ENCODE results near the gene NENF. TPM values are rescaled to one million over a fixed set of nuclear protein-coding genes. Genes with fewer than 3 reads are reported as not detected.

The NENF gene
- total and polyA plus RNA-seq, 3 donors from 2014 or later, result 33.9 to 54.6 (median 41.6) TPM

GRCh38 chr1:212470059-212470458, 37.3 kb downstream of the NENF start:
- H3K9me3 ChIP-seq, result no peaks in the 10 kb centered on the region
- H3K4me1 ChIP-seq, result no peaks in the 10 kb centered on the region
- TF ChIP-seq POLR2A (IDR thresholded peaks at IDR 0.05) (no peak), CTCF (IDR thresholded peaks at IDR 0.05) (no peak)
- H3K27me3 ChIP-seq, result no peaks in the 10 kb centered on the region
- H3K27ac ChIP-seq, result peak overlapping the region in 1 of 2 donors; percentile 78
- no peak overlapping the region for H3K4me3 ChIP-seq
- peak; percentile 89 for DNase-seq
- H3K36me3 ChIP-seq (ENCODE audit: low read depth, missing control alignments), result no peaks in the 10 kb centered on the region
- 52 to 55% methylated on average over 8 to 15 of the region's 15 CpGs for WGBS, 2 donors
- intact Hi-C loops (cut with DNase I; ENCODE audit: low total_unique reads), result no loop called here

- no peak overlapping the region for H3K4me3 ChIP-seq
- H3K36me3 ChIP-seq (ENCODE audit: low read depth, missing control alignments), result no peaks in the 10 kb centered on the region
- intact Hi-C loops (cut with DNase I; ENCODE audit: low total_unique reads), result no loop called here
- no peak for DNase-seq
- H3K27ac ChIP-seq, result no peak overlapping the region
- H3K27me3 ChIP-seq, result no peaks in the 10 kb centered on the region
- no peak for TF ChIP-seq CTCF (IDR thresholded peaks at IDR 0.05)
- no peak for TF ChIP-seq POLR2A (IDR thresholded peaks at IDR 0.05)
- WGBS, 2 donors, result 93 to 96% methylated on average over 2 to 3 of the region's 3 CpGs
- no peaks in the 10 kb centered on the region for H3K9me3 ChIP-seq
- H3K4me1 ChIP-seq, result no peaks in the 10 kb centered on the region
Observed at GRCh38 chr1:212471286-212471685, 38.6 kb downstream of the NENF start.

GRCh38 chr1:212471891-212472675, 39.4 kb downstream of the NENF start:
- TF ChIP-seq CTCF (IDR thresholded peaks at IDR 0.05) (no peak), POLR2A (IDR thresholded peaks at IDR 0.05) (no peak)
- intact Hi-C loops (cut with DNase I; ENCODE audit: low total_unique reads), result no loop called here
- no peaks in the 10 kb centered on the region for H3K9me3 ChIP-seq
- no peak for DNase-seq
- H3K27ac ChIP-seq, result no peak overlapping the region
- WGBS, 2 donors, result 93 to 98% methylated on average over 13 to 17 of the region's 17 CpGs
- no peak overlapping the region for H3K4me3 ChIP-seq
- H3K4me1 ChIP-seq, result no peaks in the 10 kb centered on the region
- H3K27me3 ChIP-seq, result no peaks in the 10 kb centered on the region
- no peaks in the 10 kb centered on the region for H3K36me3 ChIP-seq (ENCODE audit: low read depth, missing control alignments)

GRCh38 chr1:212473729-212474128, 41.0 kb downstream of the NENF start:
- H3K27ac ChIP-seq, result no peak overlapping the region
- WGBS, 2 donors, result 95 to 98% methylated on average over 9 of the region's 9 CpGs

More at GRCh38 chr1:212473729-212474128, 41.0 kb downstream of the NENF start:
- TF ChIP-seq POLR2A (IDR thresholded peaks at IDR 0.05), result no peak
- TF ChIP-seq CTCF (IDR thresholded peaks at IDR 0.05), result no peak
- intact Hi-C loops (cut with DNase I; ENCODE audit: low total_unique reads), result no loop called here
- Histone ChIP-seq H3K27me3 (no peaks in the 10 kb centered on the region), H3K4me3 (no peak overlapping the region), H3K9me3 (no peaks in the 10 kb centered on the region), H3K36me3 (ENCODE audit: low read depth, missing control alignments) (no peaks in the 10 kb centered on the region), H3K4me1 (no peaks in the 10 kb centered on the region)
- no peak for DNase-seq
